Left lung (tissue), 10 donors: ENCODE measurements around the gene SPATA13. TPM values are rescaled to one million over a fixed set of nuclear protein-coding genes. Genes with fewer than 3 reads are reported as not detected.
"Not testable (repeated sequence)": the region's sequence is repeated elsewhere in the genome, so short reads cannot be mapped to it uniquely, and the experiment has no call there.

ENCODE experiments used
- ATAC-seq: fragments of 200-7000 bp; cut with Tn5 transposase; one replicate; pipeline ENCODE4 v1.9.1; 2020; ENCODE audit warnings: moderate library complexity
- DNase-seq, 4 donors: peaks; one replicate each; pipeline ENCODE4 v3.0.0-alpha.2; 2013 to 2020
- H3K27ac ChIP-seq, 2 donors: fragments of 200-600 bp; sonication (generic) in 1 of 2; one replicate each; pipeline versions ENCODE4 v1.5.0 to v1.8.0; 2020 to 2021
- H3K27me3 ChIP-seq, 2 donors: fragments of 200-600 bp; sonication (generic) in 1 of 2; one replicate each; pipeline versions ENCODE4 v1.5.0 to v1.8.0; 2020 to 2021
- H3K36me3 ChIP-seq, 2 donors: fragments of 200-600 bp; sonication (generic) in 1 of 2; one replicate each; pipeline versions ENCODE4 v1.5.0 to v1.8.0; 2020 to 2021
- H3K4me1 ChIP-seq, 2 donors: fragments of 200-600 bp; one replicate each; pipeline ENCODE4 v1.8.0; 2021
- H3K4me3 ChIP-seq, 2 donors: fragments of 200-600 bp; sonication (generic) in 1 of 2; one replicate each; pipeline versions ENCODE4 v1.5.0 to v1.8.0; 2020 to 2021; ENCODE audit warnings: mild to moderate bottlenecking in 1 of 2
- H3K9me3 ChIP-seq, 2 donors: fragments of 200-600 bp; sonication (generic) in 1 of 2; one replicate each; pipeline versions ENCODE4 v1.5.0 to v1.8.0; 2020 to 2021
- intact Hi-C, 2 donors: fragments of 100-400 bp; cut with DNase I; formaldehyde crosslinking; loops; one replicate each; pipeline versions ENCODE4 v1.11.2 to v1.14.2; 2022
- polyA plus RNA-seq, 6 donors: library from polyadenylated mRNA; unstranded; fragments of 120-200 nt; gene quantifications; one replicate each; pipeline ENCODE4 v1.2.1, GENCODE V29; 2013; ENCODE audit not compliant: insufficient read length in 6 of 6
- total RNA-seq, 2 donors: library from RNA; stranded (reverse); fragmentation: NEBNext Ultra II Directional; extraction: Animal tissue kit (Norgen Biotek cat#: 25700); gene quantifications; one replicate each; pipeline ENCODE4 v1.2.1, GENCODE V29; 2021
- TF ChIP-seq, protein P1 (sequence below), 2 donors: fragments of 200-600 bp; sonication (generic) in 1 of 2; IDR thresholded peaks; one replicate each; pipeline versions ENCODE4 v1.5.0 to v1.8.0; 2021; ENCODE audit warnings: antibody characterized with exemption in 2 of 2
- donor health status: DM: no; HTN: yes; CAD: no.
- donor health status: DM: no; HTN: no; CAD: no.

SPATA13 gene
- total and polyA plus RNA-seq, 8 donors: 11.4 to 31.4 (median 14.7) TPM

DNA sequence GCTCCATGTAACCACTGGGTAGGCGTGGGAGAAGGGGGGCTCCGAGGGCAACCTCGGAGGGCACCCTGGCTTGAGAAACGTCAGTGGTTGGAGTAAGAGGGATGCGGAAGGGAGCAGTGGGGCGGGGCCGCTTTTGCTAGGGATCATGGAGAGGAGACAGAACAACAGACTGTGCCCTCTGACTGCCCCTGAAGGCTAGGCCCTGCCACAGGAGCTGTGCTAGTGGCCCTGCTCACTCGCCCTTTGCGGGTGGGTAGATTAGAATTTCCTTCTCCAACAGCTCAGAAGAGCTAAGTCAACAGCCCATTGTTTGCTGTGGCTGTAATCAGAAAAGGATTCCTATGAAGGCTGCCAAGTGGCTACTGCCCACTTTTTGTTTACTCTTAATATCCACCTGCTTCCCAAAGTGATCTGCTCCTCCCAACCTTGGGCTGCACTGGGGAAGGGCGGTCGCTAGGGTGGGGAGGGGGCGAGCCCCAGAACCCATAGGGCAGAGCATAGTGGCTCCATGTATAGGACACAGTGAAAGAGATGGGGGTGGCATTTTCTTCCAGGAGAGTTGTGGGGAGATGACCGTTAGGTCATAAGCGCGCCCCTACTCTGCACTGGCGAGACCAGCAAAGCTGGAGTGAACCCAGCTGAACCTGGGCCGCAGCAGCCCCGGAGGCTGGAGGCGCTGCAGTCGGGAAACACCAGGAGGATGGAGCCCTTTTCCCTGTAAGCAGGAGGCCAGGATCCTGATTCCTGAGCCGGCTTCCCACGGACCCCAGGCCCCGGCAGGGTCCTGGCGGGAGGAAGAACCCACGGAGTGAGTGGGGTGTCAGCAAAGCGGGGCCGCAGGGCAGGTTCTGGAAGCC lies 146.9 kb downstream of the SPATA13 start:
- H3K4me3 ChIP-seq: no peak overlapping the region
- ATAC-seq (peak; percentile 96), DNase-seq (peak in 3 of 4 donors; percentile 47 to 83 (median 76))
- peaks cover 0 to 26% of the 10 kb centered on the region in 2 donors for H3K36me3 ChIP-seq
- H3K9me3 ChIP-seq: no peaks in the 10 kb centered on the region
- no peaks in the 10 kb centered on the region for H3K27me3 ChIP-seq
- TF ChIP-seq, protein P1, sequence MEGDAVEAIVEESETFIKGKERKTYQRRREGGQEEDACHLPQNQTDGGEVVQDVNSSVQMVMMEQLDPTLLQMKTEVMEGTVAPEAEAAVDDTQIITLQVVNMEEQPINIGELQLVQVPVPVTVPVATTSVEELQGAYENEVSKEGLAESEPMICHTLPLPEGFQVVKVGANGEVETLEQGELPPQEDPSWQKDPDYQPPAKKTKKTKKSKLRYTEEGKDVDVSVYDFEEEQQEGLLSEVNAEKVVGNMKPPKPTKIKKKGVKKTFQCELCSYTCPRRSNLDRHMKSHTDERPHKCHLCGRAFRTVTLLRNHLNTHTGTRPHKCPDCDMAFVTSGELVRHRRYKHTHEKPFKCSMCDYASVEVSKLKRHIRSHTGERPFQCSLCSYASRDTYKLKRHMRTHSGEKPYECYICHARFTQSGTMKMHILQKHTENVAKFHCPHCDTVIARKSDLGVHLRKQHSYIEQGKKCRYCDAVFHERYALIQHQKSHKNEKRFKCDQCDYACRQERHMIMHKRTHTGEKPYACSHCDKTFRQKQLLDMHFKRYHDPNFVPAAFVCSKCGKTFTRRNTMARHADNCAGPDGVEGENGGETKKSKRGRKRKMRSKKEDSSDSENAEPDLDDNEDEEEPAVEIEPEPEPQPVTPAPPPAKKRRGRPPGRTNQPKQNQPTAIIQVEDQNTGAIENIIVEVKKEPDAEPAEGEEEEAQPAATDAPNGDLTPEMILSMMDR (IDR thresholded peaks at IDR 0.05): no peak
- intact Hi-C loops: no loop called here
- H3K4me1 ChIP-seq: peaks cover 0 to 12% of the 10 kb centered on the region in 2 donors
- peak overlapping the region in 1 of 2 donors; percentile 40 for H3K27ac ChIP-seq

DNA sequence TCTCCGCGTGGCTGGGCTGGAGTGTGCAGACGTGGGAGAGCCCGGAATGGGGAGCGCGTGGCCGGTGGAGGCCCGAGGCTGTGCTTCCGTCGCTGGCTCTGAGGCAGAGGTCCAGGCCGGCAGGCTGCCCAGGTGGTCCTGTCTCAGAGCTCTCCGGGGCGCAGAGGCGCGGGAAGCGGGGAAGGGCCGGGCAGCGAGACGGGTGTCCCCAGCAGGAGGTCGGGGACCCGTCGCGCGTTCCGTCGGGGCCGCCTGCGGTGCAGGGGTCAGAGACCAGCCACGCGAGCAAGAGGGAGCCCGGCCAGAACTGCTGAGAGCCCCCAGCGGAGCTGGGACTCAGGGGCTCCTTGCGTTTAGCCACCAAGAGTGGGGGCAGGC lies 147.5 kb downstream of the SPATA13 start:
- Histone ChIP-seq H3K36me3 (peaks cover 0 to 20% of the 10 kb centered on the region in 2 donors), H3K27ac (no peak overlapping the region), H3K27me3 (no peaks in the 10 kb centered on the region), H3K4me3 (no peak overlapping the region), H3K4me1 (peaks cover 0 to 12% of the 10 kb centered on the region in 2 donors), H3K9me3 (no peaks in the 10 kb centered on the region)
- TF ChIP-seq, protein P1 (IDR thresholded peaks at IDR 0.05): no peak
- ATAC-seq (no peak), DNase-seq (no peak)
- intact Hi-C loops: no loop called here

DNA sequence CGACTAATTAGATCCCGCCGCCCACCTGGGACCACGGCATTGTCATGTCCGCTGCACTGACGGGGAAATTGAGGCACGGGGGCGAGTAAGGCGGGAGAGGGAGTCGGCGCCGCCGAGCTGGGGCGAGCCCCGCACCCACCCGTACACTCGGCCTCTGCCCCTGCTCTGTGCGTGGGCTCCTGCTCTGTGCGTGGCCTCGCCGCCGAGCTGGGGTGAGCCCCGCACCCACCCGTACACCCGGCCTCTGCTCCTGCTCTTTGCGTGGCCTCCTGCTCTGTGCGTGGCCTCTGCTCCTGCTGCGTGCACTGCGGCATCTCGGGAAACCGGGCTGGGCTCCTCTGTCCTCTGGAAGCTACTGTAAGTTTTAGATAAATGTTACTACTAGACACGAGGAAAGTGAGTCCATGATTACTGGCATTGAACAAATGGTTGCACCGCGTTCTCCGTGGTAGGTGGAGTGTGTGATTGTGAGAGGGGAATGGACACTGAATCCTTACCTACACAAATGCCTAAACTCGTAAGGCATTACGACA lies 148.0 kb downstream of the SPATA13 start:
- DNase-seq: no peak
- H3K27me3 ChIP-seq: no peaks in the 10 kb centered on the region
- H3K36me3 ChIP-seq: peaks cover 0 to 15% of the 10 kb centered on the region in 2 donors
- TF ChIP-seq, protein P1 (IDR thresholded peaks at IDR 0.05): no peak
- ATAC-seq: no peak
- H3K27ac ChIP-seq: no peak overlapping the region
- intact Hi-C loops: no loop called here
- no peaks in the 10 kb centered on the region for H3K9me3 ChIP-seq
- H3K4me1 ChIP-seq: peaks cover 0 to 12% of the 10 kb centered on the region in 2 donors
- no peak overlapping the region for H3K4me3 ChIP-seq

DNA sequence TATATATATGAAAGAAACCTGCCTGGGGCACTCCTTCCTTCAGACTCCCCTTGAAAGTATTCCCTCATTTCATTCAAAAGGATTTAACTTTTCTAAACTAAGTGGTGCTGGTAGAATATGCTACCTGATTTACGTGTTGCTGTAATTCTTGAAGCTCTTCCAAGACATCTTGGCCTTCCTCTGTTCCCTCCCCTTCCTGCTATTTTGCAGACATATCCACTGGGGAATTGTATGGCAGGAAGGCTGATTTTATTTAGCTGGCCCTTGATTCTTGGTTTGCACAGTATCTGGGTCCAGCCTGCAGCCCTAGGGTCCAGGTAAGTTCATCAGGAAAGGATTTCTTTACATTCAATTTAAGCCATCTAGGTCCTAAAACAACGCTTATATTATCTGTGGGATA lies 148.8 kb downstream of the SPATA13 start, which contains the start of gene C1QTNF9:
TSS of gene C1QTNF9 (plus strand) at position 281 of the 400 bp plus-strand sequence. CDS start 6,424 bp downstream, outside the sequence.
- H3K27ac ChIP-seq, DNase-seq, H3K9me3 ChIP-seq, H3K36me3 ChIP-seq, H3K27me3 ChIP-seq, ATAC-seq, intact Hi-C loops, H3K4me3 ChIP-seq: not testable (repeated sequence)
- H3K4me1 ChIP-seq: peaks cover 0 to 12% of the 10 kb centered on the region in 2 donors

GRCh38 chr13:24313439-24313838 lies 152.9 kb downstream of the SPATA13 start:
- intact Hi-C loops: no loop called here
- ATAC-seq (peak; percentile 41), DNase-seq (peak in 1 of 4 donors; percentile 36)
- Histone ChIP-seq H3K36me3 (no peaks in the 10 kb centered on the region), H3K4me1 (no peaks in the 10 kb centered on the region), H3K27ac (no peak overlapping the region), H3K9me3 (no peaks in the 10 kb centered on the region), H3K27me3 (no peaks in the 10 kb centered on the region), H3K4me3 (no peak overlapping the region)
- TF ChIP-seq, protein P1 (IDR thresholded peaks at IDR 0.05): no peak

DNA sequence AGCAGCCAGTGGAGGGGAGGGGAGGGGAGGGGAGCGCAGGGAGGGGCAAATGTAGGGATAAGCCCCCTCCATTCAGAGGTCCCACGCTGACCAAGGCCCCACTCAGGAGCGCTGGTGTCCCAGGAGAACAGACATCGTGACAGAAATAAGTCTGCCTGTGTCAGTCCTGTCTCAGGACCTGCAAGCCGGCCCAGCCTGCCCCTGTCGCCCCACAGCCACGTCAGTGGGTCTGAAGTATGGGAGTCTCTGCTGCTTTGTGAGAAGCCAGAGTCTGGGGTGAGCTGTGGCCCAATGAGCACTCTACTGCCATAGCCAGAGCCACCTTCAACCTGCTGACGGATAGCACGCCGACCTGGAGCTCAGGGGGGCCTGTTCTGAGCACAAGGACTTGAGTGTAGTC lies 157.3 kb downstream of the SPATA13 start:
- H3K36me3 ChIP-seq, H3K9me3 ChIP-seq, H3K27ac ChIP-seq, H3K27me3 ChIP-seq, intact Hi-C loops, DNase-seq, H3K4me1 ChIP-seq, ATAC-seq, H3K4me3 ChIP-seq: not testable (repeated sequence)

- H3K9me3 ChIP-seq, H3K27me3 ChIP-seq, H3K4me3 ChIP-seq, intact Hi-C loops, DNase-seq, H3K27ac ChIP-seq, H3K36me3 ChIP-seq, ATAC-seq, H3K4me1 ChIP-seq: not testable (repeated sequence)
Observed at GRCh38 chr13:24318878-24319277, 158.4 kb downstream of the SPATA13 start.

DNA sequence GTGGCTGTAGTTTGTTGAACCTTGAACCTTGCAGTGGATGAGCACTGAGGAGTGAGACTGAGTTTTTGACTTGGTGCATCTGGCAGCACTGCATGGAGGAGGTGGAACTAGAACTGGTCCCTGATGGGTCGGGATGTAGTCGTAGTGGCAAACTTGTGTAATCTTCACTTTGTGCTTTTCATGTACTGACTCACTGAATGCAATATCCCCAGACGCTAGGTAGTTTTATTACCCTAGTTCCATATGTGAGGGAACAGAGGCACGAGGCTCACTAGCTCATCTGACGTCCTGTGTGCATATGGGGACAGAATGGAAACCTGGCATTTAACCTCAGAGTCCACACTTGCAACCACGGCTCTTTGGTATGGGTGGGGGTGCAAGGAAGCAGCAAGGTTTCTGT lies 159.1 kb downstream of the SPATA13 start:
- intact Hi-C loops: not testable (repeated sequence)

GRCh38 chr13:24321416-24321815 lies 160.9 kb downstream of the SPATA13 start:
- H3K36me3 ChIP-seq, H3K4me1 ChIP-seq, DNase-seq, H3K4me3 ChIP-seq, H3K9me3 ChIP-seq, H3K27ac ChIP-seq, ATAC-seq, H3K27me3 ChIP-seq, intact Hi-C loops: not testable (repeated sequence)

More for the DNA sequence above, 159.1 kb downstream of the SPATA13 start:
- H3K36me3 ChIP-seq, H3K27me3 ChIP-seq, H3K4me3 ChIP-seq, DNase-seq, H3K4me1 ChIP-seq, H3K9me3 ChIP-seq, H3K27ac ChIP-seq, ATAC-seq: not testable (repeated sequence)
